WTC11 (cell line): ENCODE measurements around the gene AKAP7. TPM values are rescaled to one million over a fixed set of nuclear protein-coding genes. Genes with fewer than 3 reads are reported as not detected.
A peak's percentile ranks its signal among the peaks of the same experiment; 100 is the strongest.

Source experiments
- ATAC-seq: fragments of 200-7000 bp; cut with Tn5 transposase; 2 replicates; pipeline ENCODE4 v1.10.0; 2021; ENCODE audit warnings: mild to moderate bottlenecking, moderate library complexity
- CTCF ChIA-PET: fragments of 300-600 bp; sonication (Branson Sonifier 250); formaldehyde crosslinking; loops from one replicate; lab custom pipeline; 2021; ENCODE audit warnings: antibody characterized with exemption; lab: Charles Lee
- POLR2A ChIA-PET: fragments of 350-600 bp; sonication (Branson Sonifier 250); formaldehyde crosslinking; loops from one replicate; lab custom pipeline; 2021; ENCODE audit warnings: antibody characterized with exemption; lab: Charles Lee
- DNase-seq: peaks from one replicate; pipeline ENCODE4 v3.0.0; 2021; ENCODE audit warnings: low spot score
- H3K27ac Mint-ChIP-seq: 2 replicates; pipeline ENCODE4 v1.8.0; 2021; ENCODE audit warnings: mixed read lengths
- H3K27me3 Mint-ChIP-seq: 2 replicates; pipeline ENCODE4 v1.8.0; 2021; ENCODE audit warnings: low read depth, mild to moderate bottlenecking, moderate library complexity, mixed read lengths
- H3K36me3 Mint-ChIP-seq: 2 replicates; pipeline ENCODE4 v1.8.0; 2021; ENCODE audit warnings: mixed read lengths
- H3K4me1 Mint-ChIP-seq: 2 replicates; pipeline ENCODE4 v1.8.0; 2022; ENCODE audit warnings: mixed read lengths
- H3K4me3 Mint-ChIP-seq: 2 replicates; pipeline ENCODE4 v1.8.0; 2021; ENCODE audit warnings: mild to moderate bottlenecking, moderate library complexity, mixed read lengths
- H3K9me3 Mint-ChIP-seq: 2 replicates; pipeline ENCODE4 v1.8.0; 2021; ENCODE audit warnings: mixed read lengths
- ETV6 ChIP-seq: sonication (generic); formaldehyde crosslinking; IDR thresholded peaks from 2 replicates; pipeline ENCODE4 v1.8.1; 2022; ENCODE audit warnings: mild to moderate bottlenecking, missing genetic modification reagents
- HMGA2 ChIP-seq: fragments of 250-450 bp; sonication (Bioruptor Pico); IDR thresholded peaks from 2 replicates; pipeline ENCODE4 v1.4.0; 2021; ENCODE audit warnings: mild to moderate bottlenecking, moderate library complexity
- SMAD4 ChIP-seq: sonication (generic); formaldehyde crosslinking; IDR thresholded peaks from 2 replicates; pipeline ENCODE4 v1.8.0; 2022; ENCODE audit warnings: mild to moderate bottlenecking, missing genetic modification reagents
- ZNF138 ChIP-seq: sonication (generic); formaldehyde crosslinking; conservative IDR thresholded peaks from 2 replicates; pipeline ENCODE4 v1.8.1; 2022; ENCODE audit warnings: mild to moderate bottlenecking, moderate library complexity, missing genetic modification reagents
- total RNA-seq: library from RNA; stranded (reverse); gene quantifications from 3 replicates; pipeline ENCODE4 v1.2.3, GENCODE V29; 2021
- TF ChIP-seq, protein P1 (sequence below): sonication (generic); formaldehyde crosslinking; IDR thresholded peaks from 2 replicates; pipeline ENCODE4 v1.8.1; 2023; ENCODE audit warnings: mild to moderate bottlenecking, missing genetic modification reagents, moderate library complexity
- TF ChIP-seq, protein P2 (sequence below): sonication (generic); formaldehyde crosslinking; IDR thresholded peaks from 2 replicates; pipeline ENCODE4 v1.8.0; 2023; ENCODE audit warnings: missing genetic modification reagents, mild to moderate bottlenecking, borderline replicate concordance
- TF ChIP-seq, protein P3 (sequence below): sonication (generic); formaldehyde crosslinking; IDR thresholded peaks from 2 replicates; pipeline ENCODE4 v1.8.0; 2022; ENCODE audit warnings: missing genetic modification reagents
- TF ChIP-seq, protein P4 (sequence below): fragments of 250-450 bp; sonication (Bioruptor Pico); IDR thresholded peaks from 2 replicates; pipeline ENCODE4 v1.8.0; 2021; ENCODE audit warnings: mild to moderate bottlenecking
- TF ChIP-seq, protein P5 (sequence below): fragments of 250-450 bp; sonication (Bioruptor Pico); conservative IDR thresholded peaks from 2 replicates; pipeline ENCODE4 v1.9.0; 2021; ENCODE audit warnings: mild to moderate bottlenecking
- TF ChIP-seq, protein P6 (sequence below): sonication (generic); formaldehyde crosslinking; IDR thresholded peaks from 2 replicates; pipeline ENCODE4 v1.8.1; 2023; ENCODE audit warnings: mild to moderate bottlenecking, missing genetic modification reagents

Gene AKAP7
- total RNA-seq, 1 experiment from 2014 or later, result 10.9 TPM

DNA sequence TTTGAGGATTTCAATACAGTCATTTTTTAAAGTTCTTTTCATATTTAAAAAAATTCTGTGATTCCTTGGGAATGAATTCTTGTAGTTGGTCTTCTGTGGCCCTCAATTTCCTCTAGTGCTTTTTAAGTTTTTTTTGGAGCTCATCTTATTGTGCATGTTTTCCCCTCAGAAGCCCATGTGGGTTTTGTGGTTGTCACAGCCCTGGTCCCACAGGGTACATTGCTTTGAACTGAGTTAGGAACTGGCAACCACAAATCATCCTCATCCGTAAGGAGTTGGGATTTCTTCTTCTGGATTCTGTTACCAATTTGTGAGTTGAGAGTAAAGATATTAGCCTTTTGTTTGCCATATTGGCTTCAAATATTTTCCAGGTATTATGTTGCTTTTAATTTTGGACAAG, 89.9 kb downstream of the AKAP7 start:
- peak overlapping the region; percentile 64 for H3K27ac Mint-ChIP-seq
- CTCF ChIA-PET, result interaction anchor here (0.7 kb wide), 1 partner anchor 162 kb away, joined by 4 read pairs; no protein-coding TSS in a partner anchor
- DNase-seq (no peak), ATAC-seq (no peak)
- peaks cover 9% of the 10 kb centered on the region for H3K36me3 Mint-ChIP-seq
- H3K4me1 Mint-ChIP-seq, result peaks cover 27% of the 10 kb centered on the region
- no peaks in the 10 kb centered on the region for H3K27me3 Mint-ChIP-seq
- TF ChIP-seq HMGA2 (CRISPR knock-in tag), result no peak
- H3K4me3 Mint-ChIP-seq, result no peak overlapping the region
- H3K9me3 Mint-ChIP-seq, result peaks cover 8% of the 10 kb centered on the region
- POLR2A ChIA-PET, result no interaction called here

DNA sequence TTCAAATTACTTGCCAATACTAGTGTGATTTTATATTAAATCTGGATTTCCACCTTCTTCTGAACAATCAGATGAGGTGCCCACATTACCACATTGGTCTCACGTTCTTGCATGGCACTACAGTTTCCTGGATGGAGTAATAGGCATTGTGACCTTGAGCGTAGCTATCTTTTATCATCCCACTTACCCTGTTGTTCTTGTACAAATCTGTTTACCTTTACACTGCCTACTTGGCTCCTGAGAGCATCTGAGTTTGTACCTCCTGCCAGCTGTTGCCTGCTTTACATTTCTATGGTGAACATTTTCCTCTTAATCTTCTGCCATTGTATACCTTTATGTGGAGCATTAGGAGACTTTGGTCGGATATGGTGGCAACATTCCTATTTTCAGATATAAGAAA, 90.7 kb downstream of the AKAP7 start:
- peaks cover 8% of the 10 kb centered on the region for H3K9me3 Mint-ChIP-seq
- H3K4me1 Mint-ChIP-seq, result peaks cover 27% of the 10 kb centered on the region
- ChIA-PET CTCF (interaction anchor here (1.3 to 1.4 kb wide), 2 partner anchors 27 to 293 kb away, joined by 6 read pairs; no protein-coding TSS in a partner anchor), POLR2A (no interaction called here)
- peak overlapping the region; percentile 42; the same call in 1 of the 2 replicates for H3K27ac Mint-ChIP-seq
- no peak overlapping the region for H3K4me3 Mint-ChIP-seq
- DNase-seq (no peak), ATAC-seq (peak; percentile 58)
- TF ChIP-seq, protein P1, sequence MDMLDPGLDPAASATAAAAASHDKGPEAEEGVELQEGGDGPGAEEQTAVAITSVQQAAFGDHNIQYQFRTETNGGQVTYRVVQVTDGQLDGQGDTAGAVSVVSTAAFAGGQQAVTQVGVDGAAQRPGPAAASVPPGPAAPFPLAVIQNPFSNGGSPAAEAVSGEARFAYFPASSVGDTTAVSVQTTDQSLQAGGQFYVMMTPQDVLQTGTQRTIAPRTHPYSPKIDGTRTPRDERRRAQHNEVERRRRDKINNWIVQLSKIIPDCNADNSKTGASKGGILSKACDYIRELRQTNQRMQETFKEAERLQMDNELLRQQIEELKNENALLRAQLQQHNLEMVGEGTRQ (CRISPR knock-in tag), result no peak
- TF ChIP-seq ETV6 (CRISPR knock-in tag) (no peak), ZNF138 (no peak), SMAD4 (CRISPR knock-in tag) (no peak), HMGA2 (CRISPR knock-in tag) (no peak)
- TF ChIP-seq, protein P2, sequence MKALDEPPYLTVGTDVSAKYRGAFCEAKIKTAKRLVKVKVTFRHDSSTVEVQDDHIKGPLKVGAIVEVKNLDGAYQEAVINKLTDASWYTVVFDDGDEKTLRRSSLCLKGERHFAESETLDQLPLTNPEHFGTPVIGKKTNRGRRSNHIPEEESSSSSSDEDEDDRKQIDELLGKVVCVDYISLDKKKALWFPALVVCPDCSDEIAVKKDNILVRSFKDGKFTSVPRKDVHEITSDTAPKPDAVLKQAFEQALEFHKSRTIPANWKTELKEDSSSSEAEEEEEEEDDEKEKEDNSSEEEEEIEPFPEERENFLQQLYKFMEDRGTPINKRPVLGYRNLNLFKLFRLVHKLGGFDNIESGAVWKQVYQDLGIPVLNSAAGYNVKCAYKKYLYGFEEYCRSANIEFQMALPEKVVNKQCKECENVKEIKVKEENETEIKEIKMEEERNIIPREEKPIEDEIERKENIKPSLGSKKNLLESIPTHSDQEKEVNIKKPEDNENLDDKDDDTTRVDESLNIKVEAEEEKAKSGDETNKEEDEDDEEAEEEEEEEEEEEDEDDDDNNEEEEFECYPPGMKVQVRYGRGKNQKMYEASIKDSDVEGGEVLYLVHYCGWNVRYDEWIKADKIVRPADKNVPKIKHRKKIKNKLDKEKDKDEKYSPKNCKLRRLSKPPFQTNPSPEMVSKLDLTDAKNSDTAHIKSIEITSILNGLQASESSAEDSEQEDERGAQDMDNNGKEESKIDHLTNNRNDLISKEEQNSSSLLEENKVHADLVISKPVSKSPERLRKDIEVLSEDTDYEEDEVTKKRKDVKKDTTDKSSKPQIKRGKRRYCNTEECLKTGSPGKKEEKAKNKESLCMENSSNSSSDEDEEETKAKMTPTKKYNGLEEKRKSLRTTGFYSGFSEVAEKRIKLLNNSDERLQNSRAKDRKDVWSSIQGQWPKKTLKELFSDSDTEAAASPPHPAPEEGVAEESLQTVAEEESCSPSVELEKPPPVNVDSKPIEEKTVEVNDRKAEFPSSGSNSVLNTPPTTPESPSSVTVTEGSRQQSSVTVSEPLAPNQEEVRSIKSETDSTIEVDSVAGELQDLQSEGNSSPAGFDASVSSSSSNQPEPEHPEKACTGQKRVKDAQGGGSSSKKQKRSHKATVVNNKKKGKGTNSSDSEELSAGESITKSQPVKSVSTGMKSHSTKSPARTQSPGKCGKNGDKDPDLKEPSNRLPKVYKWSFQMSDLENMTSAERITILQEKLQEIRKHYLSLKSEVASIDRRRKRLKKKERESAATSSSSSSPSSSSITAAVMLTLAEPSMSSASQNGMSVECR (CRISPR knock-in tag), result no peak
- TF ChIP-seq, protein P3, sequence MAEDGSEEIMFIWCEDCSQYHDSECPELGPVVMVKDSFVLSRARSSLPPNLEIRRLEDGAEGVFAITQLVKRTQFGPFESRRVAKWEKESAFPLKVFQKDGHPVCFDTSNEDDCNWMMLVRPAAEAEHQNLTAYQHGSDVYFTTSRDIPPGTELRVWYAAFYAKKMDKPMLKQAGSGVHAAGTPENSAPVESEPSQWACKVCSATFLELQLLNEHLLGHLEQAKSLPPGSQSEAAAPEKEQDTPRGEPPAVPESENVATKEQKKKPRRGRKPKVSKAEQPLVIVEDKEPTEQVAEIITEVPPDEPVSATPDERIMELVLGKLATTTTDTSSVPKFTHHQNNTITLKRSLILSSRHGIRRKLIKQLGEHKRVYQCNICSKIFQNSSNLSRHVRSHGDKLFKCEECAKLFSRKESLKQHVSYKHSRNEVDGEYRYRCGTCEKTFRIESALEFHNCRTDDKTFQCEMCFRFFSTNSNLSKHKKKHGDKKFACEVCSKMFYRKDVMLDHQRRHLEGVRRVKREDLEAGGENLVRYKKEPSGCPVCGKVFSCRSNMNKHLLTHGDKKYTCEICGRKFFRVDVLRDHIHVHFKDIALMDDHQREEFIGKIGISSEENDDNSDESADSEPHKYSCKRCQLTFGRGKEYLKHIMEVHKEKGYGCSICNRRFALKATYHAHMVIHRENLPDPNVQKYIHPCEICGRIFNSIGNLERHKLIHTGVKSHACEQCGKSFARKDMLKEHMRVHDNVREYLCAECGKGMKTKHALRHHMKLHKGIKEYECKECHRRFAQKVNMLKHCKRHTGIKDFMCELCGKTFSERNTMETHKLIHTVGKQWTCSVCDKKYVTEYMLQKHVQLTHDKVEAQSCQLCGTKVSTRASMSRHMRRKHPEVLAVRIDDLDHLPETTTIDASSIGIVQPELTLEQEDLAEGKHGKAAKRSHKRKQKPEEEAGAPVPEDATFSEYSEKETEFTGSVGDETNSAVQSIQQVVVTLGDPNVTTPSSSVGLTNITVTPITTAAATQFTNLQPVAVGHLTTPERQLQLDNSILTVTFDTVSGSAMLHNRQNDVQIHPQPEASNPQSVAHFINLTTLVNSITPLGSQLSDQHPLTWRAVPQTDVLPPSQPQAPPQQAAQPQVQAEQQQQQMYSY (CRISPR knock-in tag), result no peak
- TF ChIP-seq, protein P4, sequence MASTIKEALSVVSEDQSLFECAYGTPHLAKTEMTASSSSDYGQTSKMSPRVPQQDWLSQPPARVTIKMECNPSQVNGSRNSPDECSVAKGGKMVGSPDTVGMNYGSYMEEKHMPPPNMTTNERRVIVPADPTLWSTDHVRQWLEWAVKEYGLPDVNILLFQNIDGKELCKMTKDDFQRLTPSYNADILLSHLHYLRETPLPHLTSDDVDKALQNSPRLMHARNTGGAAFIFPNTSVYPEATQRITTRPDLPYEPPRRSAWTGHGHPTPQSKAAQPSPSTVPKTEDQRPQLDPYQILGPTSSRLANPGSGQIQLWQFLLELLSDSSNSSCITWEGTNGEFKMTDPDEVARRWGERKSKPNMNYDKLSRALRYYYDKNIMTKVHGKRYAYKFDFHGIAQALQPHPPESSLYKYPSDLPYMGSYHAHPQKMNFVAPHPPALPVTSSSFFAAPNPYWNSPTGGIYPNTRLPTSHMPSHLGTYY, result no peak
- TF ChIP-seq, protein P5, sequence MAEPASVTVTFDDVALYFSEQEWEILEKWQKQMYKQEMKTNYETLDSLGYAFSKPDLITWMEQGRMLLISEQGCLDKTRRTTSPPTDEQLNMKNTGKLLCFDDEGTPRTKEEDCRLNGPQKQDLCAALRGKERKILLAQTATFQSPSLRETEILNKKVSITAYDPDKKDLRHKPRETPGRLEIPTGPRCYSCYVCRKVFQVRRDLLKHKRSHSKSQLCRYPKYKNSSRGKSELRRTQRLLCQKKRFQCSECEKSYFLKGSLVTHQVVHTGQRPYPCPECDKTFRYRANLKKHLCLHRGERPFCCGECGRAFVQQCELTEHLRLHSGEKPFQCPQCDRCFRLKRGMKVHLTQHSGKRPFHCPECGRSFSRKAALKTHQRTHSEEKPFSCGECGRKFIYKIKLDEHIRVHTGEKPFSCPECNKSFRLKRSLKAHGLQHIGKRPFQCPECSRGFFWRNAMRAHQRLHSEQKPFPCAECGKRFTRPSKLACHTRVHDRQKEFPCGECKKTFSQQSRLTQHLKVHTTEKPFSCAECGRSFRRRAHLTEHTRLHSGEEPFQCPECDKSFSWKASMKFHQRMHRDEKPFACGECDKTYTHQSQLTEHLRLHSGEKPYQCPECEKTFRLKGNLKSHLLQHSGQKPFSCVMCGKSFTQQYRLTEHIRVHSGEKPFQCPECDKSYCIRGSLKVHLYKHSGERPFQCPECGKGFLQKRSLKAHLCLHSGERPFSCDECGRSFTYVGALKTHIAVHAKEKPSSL (CRISPR knock-in tag), result no peak
- TF ChIP-seq, protein P6, sequence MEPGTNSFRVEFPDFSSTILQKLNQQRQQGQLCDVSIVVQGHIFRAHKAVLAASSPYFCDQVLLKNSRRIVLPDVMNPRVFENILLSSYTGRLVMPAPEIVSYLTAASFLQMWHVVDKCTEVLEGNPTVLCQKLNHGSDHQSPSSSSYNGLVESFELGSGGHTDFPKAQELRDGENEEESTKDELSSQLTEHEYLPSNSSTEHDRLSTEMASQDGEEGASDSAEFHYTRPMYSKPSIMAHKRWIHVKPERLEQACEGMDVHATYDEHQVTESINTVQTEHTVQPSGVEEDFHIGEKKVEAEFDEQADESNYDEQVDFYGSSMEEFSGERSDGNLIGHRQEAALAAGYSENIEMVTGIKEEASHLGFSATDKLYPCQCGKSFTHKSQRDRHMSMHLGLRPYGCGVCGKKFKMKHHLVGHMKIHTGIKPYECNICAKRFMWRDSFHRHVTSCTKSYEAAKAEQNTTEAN, result no peak
- H3K36me3 Mint-ChIP-seq, result peaks cover 9% of the 10 kb centered on the region
- H3K27me3 Mint-ChIP-seq, result no peaks in the 10 kb centered on the region
